ENCODE measurements around the gene SMARCB1. TPM values are rescaled to one million over a fixed set of nuclear protein-coding genes. Genes with fewer than 3 reads are reported as not detected.
A peak's percentile ranks its signal among the peaks of the same experiment; 100 is the strongest.

SMARCB1 gene
- total and polyA plus RNA-seq, 4 donors: 39.2 to 69.6 (median 47.8) TPM

- whole genome bisulfite sequencing, 2 donors: 87 to 94% methylated on average over 1 of the region's 1 CpG
- H3K27ac ChIP-seq (ENCODE audit: low read depth in 1 of 2, low read length in 1 of 2): no peak overlapping the region
- H3K9ac ChIP-seq (ENCODE audit: insufficient read depth in 1 of 2, low read length in 2 of 2): no peak overlapping the region
- H3K4me3 ChIP-seq: no peak overlapping the region
- TF ChIP-seq, protein P1, sequence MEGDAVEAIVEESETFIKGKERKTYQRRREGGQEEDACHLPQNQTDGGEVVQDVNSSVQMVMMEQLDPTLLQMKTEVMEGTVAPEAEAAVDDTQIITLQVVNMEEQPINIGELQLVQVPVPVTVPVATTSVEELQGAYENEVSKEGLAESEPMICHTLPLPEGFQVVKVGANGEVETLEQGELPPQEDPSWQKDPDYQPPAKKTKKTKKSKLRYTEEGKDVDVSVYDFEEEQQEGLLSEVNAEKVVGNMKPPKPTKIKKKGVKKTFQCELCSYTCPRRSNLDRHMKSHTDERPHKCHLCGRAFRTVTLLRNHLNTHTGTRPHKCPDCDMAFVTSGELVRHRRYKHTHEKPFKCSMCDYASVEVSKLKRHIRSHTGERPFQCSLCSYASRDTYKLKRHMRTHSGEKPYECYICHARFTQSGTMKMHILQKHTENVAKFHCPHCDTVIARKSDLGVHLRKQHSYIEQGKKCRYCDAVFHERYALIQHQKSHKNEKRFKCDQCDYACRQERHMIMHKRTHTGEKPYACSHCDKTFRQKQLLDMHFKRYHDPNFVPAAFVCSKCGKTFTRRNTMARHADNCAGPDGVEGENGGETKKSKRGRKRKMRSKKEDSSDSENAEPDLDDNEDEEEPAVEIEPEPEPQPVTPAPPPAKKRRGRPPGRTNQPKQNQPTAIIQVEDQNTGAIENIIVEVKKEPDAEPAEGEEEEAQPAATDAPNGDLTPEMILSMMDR (IDR thresholded peaks at IDR 0.05; ENCODE audit: control extremely low read depth, extremely low read depth): no peak
- DNase-seq (no peak), ATAC-seq (ENCODE audit: insufficient read depth, low FRiP score) (no peak)
- peaks cover 11 to 40% (median 35%) of the 10 kb centered on the region in 4 donors for H3K36me3 ChIP-seq (ENCODE audit: control insufficient read depth in 4 of 4, insufficient read depth in 4 of 4, low read length in 4 of 4)
- no peaks in the 10 kb centered on the region for H3K27me3 ChIP-seq (ENCODE audit: control insufficient read depth in 3 of 3, insufficient read depth in 3 of 3, low read length in 2 of 3)
- H3K4me1 ChIP-seq (ENCODE audit: control insufficient read depth in 5 of 5, insufficient read depth in 5 of 5, low read length in 5 of 5): no peaks in the 10 kb centered on the region
- H3K9me3 ChIP-seq (ENCODE audit: control insufficient read depth in 4 of 4, insufficient read depth in 3 of 4, low read length in 3 of 4): peaks cover 0 to 2% (median 0%) of the 10 kb centered on the region in 4 donors
These were observed 20.1 kb downstream of the SMARCB1 start for GRCh38 chr22:23806837-23807236.

GRCh38 chr22:23812378-23812777 lies 25.6 kb downstream of the SMARCB1 start:
- Histone ChIP-seq H3K4me1 (ENCODE audit: control insufficient read depth in 5 of 5, insufficient read depth in 5 of 5, low read length in 5 of 5) (no peaks in the 10 kb centered on the region), H3K27me3 (ENCODE audit: control insufficient read depth in 3 of 3, insufficient read depth in 3 of 3, low read length in 2 of 3) (no peaks in the 10 kb centered on the region), H3K36me3 (ENCODE audit: control insufficient read depth in 4 of 4, insufficient read depth in 4 of 4, low read length in 4 of 4) (peaks cover 7 to 35% (median 19%) of the 10 kb centered on the region in 4 donors), H3K27ac (ENCODE audit: low read depth in 1 of 2, low read length in 1 of 2) (no peak overlapping the region), H3K9ac (ENCODE audit: insufficient read depth in 1 of 2, low read length in 2 of 2) (no peak overlapping the region), H3K9me3 (ENCODE audit: control insufficient read depth in 4 of 4, insufficient read depth in 3 of 4, low read length in 3 of 4) (no peaks in the 10 kb centered on the region), H3K4me3 (no peak overlapping the region)
- DNase-seq (no peak), ATAC-seq (ENCODE audit: insufficient read depth, low FRiP score) (no peak)
- TF ChIP-seq, protein P1 (IDR thresholded peaks at IDR 0.05; ENCODE audit: control extremely low read depth, extremely low read depth): no peak
- 96 to 97% methylated on average over 4 of the region's 4 CpGs for WGBS, 2 donors

DNA sequence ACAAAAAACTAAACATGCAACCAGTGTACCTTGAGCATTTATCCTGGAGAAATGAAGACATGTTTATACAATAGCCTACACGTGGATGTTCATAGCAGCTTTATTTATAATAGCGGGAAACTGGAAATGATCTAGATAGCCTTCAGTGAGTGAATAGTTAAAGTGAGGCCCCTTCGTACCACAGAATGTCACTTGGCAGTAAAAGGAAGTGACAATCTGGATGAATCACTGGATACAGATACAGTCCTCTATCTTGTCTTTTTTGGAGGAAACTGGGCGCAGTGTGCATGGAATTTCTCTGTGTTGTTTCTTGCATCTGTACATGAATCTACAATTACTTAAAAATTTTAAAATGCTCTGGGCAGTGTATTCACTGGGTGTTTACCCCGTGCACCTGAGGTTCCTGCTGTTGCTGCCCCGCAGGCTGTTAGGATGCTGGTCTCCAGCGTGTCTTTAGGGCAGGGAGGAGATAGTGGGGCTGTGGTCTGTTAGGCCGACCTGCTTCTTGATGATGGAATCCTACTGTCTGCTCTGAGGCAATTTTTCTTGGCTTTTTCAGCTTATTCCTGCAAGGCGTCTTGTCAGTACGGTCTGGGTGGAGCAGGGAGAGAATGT lies 28.9 kb downstream of the SMARCB1 start:
- Histone ChIP-seq H3K9ac (ENCODE audit: insufficient read depth in 1 of 2, low read length in 2 of 2) (no peak overlapping the region), H3K9me3 (ENCODE audit: control insufficient read depth in 4 of 4, insufficient read depth in 3 of 4, low read length in 3 of 4) (no peaks in the 10 kb centered on the region), H3K4me1 (ENCODE audit: control insufficient read depth in 5 of 5, insufficient read depth in 5 of 5, low read length in 5 of 5) (no peaks in the 10 kb centered on the region), H3K27ac (ENCODE audit: low read depth in 1 of 2, low read length in 1 of 2) (peak overlapping the region in 1 of 2 donors; percentile 87), H3K4me3 (no peak overlapping the region), H3K27me3 (ENCODE audit: control insufficient read depth in 3 of 3, insufficient read depth in 3 of 3, low read length in 2 of 3) (no peaks in the 10 kb centered on the region), H3K36me3 (ENCODE audit: control insufficient read depth in 4 of 4, insufficient read depth in 4 of 4, low read length in 4 of 4) (peaks cover 9 to 46% (median 27%) of the 10 kb centered on the region in 4 donors)
- TF ChIP-seq, protein P1 (IDR thresholded peaks at IDR 0.05; ENCODE audit: control extremely low read depth, extremely low read depth): no peak
- ATAC-seq (ENCODE audit: insufficient read depth, low FRiP score) (no peak), DNase-seq (no peak)
- 84 to 85% methylated on average over 10 of the region's 10 CpGs for WGBS, 2 donors

All from lung (tissue), 12 donors.